Astrocyte (in vitro differentiated cells and primary cell): ENCODE results near the gene TBK1. TPM values are rescaled to one million over a fixed set of nuclear protein-coding genes. Genes with fewer than 3 reads are reported as not detected.

Source experiments
- DNase-seq: peaks from one replicate; pipeline ENCODE4 v3.0.0-alpha.2; 2010; ENCODE audit warnings: low read depth
- FAIRE-seq: peaks from 2 replicates; lab custom pipeline; 2011; peaks lifted over from hg19 to GRCh38; lab: Jason Lieb, UNC
- H2AFZ ChIP-seq: 2 replicates; pipeline ENCODE4 v1.6.0; 2012; ENCODE audit warnings: low read depth, low read length, inconsistent platforms
- H3K27ac ChIP-seq: 2 replicates; pipeline ENCODE4 v1.5.1; 2011; ENCODE audit warnings: low read depth, low read length, inconsistent platforms
- H3K27me3 ChIP-seq: 2 replicates; pipeline ENCODE4 v1.6.0; 2011; ENCODE audit warnings: low read length, inconsistent platforms; ENCODE audit not compliant: insufficient read depth
- H3K36me3 ChIP-seq: 2 replicates; pipeline ENCODE4 v1.5.1; 2011; ENCODE audit warnings: low read length, inconsistent platforms; ENCODE audit not compliant: insufficient read depth
- H3K4me1 ChIP-seq: 2 replicates; pipeline ENCODE4 v1.5.1; 2011; ENCODE audit warnings: low read length, inconsistent platforms; ENCODE audit not compliant: insufficient read depth
- H3K4me2 ChIP-seq: 2 replicates; pipeline ENCODE4 v1.6.0; 2012; ENCODE audit warnings: low read length, inconsistent platforms
- H3K4me3 ChIP-seq: 2 replicates; pipeline ENCODE4 v1.5.1; 2011; ENCODE audit warnings: low read depth, mild to moderate bottlenecking, low read length, inconsistent platforms; ENCODE audit not compliant: insufficient read depth
- H3K79me2 ChIP-seq: 2 replicates; pipeline ENCODE4 v1.6.0; 2012; ENCODE audit warnings: mild to moderate bottlenecking, low read length, inconsistent platforms; ENCODE audit not compliant: insufficient read depth
- H3K9ac ChIP-seq: 2 replicates; pipeline ENCODE4 v1.6.0; 2012; ENCODE audit warnings: mild to moderate bottlenecking, low read length, inconsistent platforms
- H3K9me3 ChIP-seq: 2 replicates; pipeline ENCODE4 v1.5.1; 2012; ENCODE audit warnings: low read depth, mild to moderate bottlenecking, low read length, inconsistent platforms; ENCODE audit not compliant: insufficient read depth
- H4K20me1 ChIP-seq: 2 replicates; pipeline ENCODE4 v1.6.0; 2012; ENCODE audit warnings: low read length, inconsistent platforms; ENCODE audit not compliant: insufficient read depth
- H3K27ac Mint-ChIP-seq: one replicate; pipeline ENCODE4 v1.8.0; 2021; ENCODE audit warnings: mild to moderate bottlenecking, mixed read lengths; ENCODE audit not compliant: unreplicated experiment
- H3K27me3 Mint-ChIP-seq: one replicate; pipeline ENCODE4 v1.8.0; 2021; ENCODE audit warnings: low read depth, mixed read lengths; ENCODE audit not compliant: unreplicated experiment
- H3K36me3 Mint-ChIP-seq: one replicate; pipeline ENCODE4 v1.8.0; 2021; ENCODE audit warnings: low read depth, mixed read lengths; ENCODE audit not compliant: unreplicated experiment
- H3K4me1 Mint-ChIP-seq: one replicate; pipeline ENCODE4 v1.8.0; 2021; ENCODE audit warnings: low read depth, mixed read lengths; ENCODE audit not compliant: unreplicated experiment
- H3K4me3 Mint-ChIP-seq: one replicate; pipeline ENCODE4 v1.8.0; 2021; ENCODE audit warnings: mild to moderate bottlenecking, moderate library complexity, mixed read lengths; ENCODE audit not compliant: unreplicated experiment
- H3K9me3 Mint-ChIP-seq: one replicate; pipeline ENCODE4 v1.8.0; 2021; ENCODE audit warnings: mild to moderate bottlenecking, mixed read lengths; ENCODE audit not compliant: unreplicated experiment
- CTCF ChIP-seq: IDR thresholded peaks from 2 replicates; pipeline ENCODE4 v1.5.1; 2011; ENCODE audit warnings: low read depth, mild to moderate bottlenecking, inconsistent platforms, low read length, moderate library complexity; ENCODE audit not compliant: insufficient read depth
- EZH2 ChIP-seq: IDR thresholded peaks from 2 replicates; pipeline ENCODE4 v1.6.1; 2012; ENCODE audit warnings: mild to moderate bottlenecking, low read length, inconsistent platforms; ENCODE audit not compliant: insufficient read depth
- total RNA-seq: library from RNA; stranded (reverse); gene quantifications from 2 replicates; pipeline ENCODE4 v1.2.1, GENCODE V29; 2021

TBK1 gene
- total RNA-seq, 1 donor from 2014 or later: 23.7 TPM

DNA sequence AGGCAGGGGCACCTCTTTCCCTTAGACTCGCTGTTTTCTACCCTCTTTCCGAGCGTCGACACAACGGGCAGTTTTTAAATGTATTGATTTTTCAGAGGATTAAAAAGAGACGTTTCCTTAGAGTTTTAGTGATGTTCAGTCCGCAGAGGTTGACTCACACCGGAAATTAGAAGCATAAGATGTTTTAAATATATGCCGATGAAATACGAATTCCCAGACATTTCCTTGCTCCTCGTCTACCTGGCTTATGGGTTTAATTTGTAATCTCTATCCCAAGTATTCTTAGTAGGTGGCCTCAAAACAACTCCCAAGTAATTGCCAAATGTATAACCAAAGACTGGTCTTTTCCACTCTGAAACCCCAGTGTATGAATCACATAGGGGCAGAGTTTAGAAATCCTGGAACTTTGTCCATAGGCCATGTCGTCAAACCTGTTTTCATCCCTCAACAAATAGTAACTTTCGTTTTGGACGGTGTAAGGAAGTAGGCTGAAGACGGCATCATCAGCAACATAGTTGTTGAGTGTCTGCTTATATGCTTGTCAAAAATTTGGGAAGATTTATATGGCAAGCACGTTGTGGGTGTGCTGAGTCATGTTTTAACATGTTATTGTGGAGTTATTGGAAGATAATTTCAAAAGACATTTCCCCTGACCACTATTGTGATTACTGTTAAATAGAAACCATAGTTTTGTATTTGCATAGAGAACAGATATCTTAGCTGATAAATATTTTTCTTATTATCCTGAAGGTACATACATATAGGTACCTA lies 824 bp downstream of the TBK1 start:
- H3K36me3 Mint-ChIP-seq: peaks cover 8% of the 10 kb centered on the region
- DNase-seq: peak; percentile 86
- Histone ChIP-seq H4K20me1 (peaks cover 19% of the 10 kb centered on the region), H3K79me2 (peaks cover 59% of the 10 kb centered on the region), H3K27ac (peak overlapping the region; percentile 99), H3K4me2 (peak overlapping the region; percentile 96), H3K9me3 (no peaks in the 10 kb centered on the region), H3K27me3 (no peaks in the 10 kb centered on the region), H3K4me3 (peak overlapping the region; percentile 77), H3K4me1 (peaks cover 11% of the 10 kb centered on the region), H3K36me3 (peaks cover 4% of the 10 kb centered on the region), H2AFZ (peak overlapping the region; percentile 72), H3K9ac (peak overlapping the region; percentile 96)
- H3K9me3 Mint-ChIP-seq: no peaks in the 10 kb centered on the region
- peak overlapping the region; percentile 97 for H3K27ac Mint-ChIP-seq
- TF ChIP-seq EZH2 (no peak), CTCF (no peak)
- FAIRE-seq: no peak
- peak overlapping the region; percentile 97 for H3K4me3 Mint-ChIP-seq
- no peaks in the 10 kb centered on the region for H3K27me3 Mint-ChIP-seq
- peaks cover 29% of the 10 kb centered on the region for H3K4me1 Mint-ChIP-seq

DNA sequence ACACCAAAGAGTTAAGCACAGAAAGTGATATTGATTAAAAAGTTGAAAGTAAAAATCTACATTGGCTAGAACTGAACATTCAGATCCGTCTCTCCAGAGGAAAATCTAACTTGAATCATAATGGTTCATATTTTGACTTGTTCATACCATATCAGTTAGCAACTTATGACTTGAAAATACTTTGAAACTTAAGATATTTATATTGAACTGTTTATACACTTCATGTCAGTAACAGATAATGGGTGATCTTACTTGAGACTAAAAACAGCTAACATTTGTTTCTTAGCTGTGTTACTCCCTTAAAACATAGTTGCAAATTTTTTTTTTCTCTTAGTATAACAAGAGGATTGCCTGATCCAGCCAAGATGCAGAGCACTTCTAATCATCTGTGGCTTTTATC lies 3.6 kb downstream of the TBK1 start:
- no peaks in the 10 kb centered on the region for H3K9me3 ChIP-seq
- H4K20me1 ChIP-seq: peaks cover 32% of the 10 kb centered on the region
- Mint-ChIP-seq H3K4me3 (no peak overlapping the region), H3K27ac (no peak overlapping the region), H3K36me3 (peaks cover 11% of the 10 kb centered on the region), H3K9me3 (no peaks in the 10 kb centered on the region), H3K4me1 (peaks cover 37% of the 10 kb centered on the region), H3K27me3 (no peaks in the 10 kb centered on the region)
- H3K4me2 ChIP-seq: no peak overlapping the region
- H3K79me2 ChIP-seq: peaks cover 84% of the 10 kb centered on the region
- no peaks in the 10 kb centered on the region for H3K27me3 ChIP-seq
- no peak for TF ChIP-seq EZH2
- TF ChIP-seq CTCF: no peak
- H2AFZ ChIP-seq: no peak overlapping the region
- DNase-seq (no peak), FAIRE-seq (no peak)
- H3K36me3 ChIP-seq: peaks cover 4% of the 10 kb centered on the region
- no peak overlapping the region for H3K9ac ChIP-seq
- no peak overlapping the region for H3K4me3 ChIP-seq
- H3K4me1 ChIP-seq: peaks cover 11% of the 10 kb centered on the region
- no peak overlapping the region for H3K27ac ChIP-seq

GRCh38 chr12:64456119-64456518 lies 4.2 kb downstream of the TBK1 start:
- H3K27ac ChIP-seq: no peak overlapping the region
- FAIRE-seq (no peak), DNase-seq (no peak)
- no peak overlapping the region for H3K4me3 ChIP-seq
- peaks cover 84% of the 10 kb centered on the region for H3K79me2 ChIP-seq
- H3K4me1 ChIP-seq: peaks cover 5% of the 10 kb centered on the region
- H3K4me1 Mint-ChIP-seq: peaks cover 31% of the 10 kb centered on the region
- H3K36me3 Mint-ChIP-seq: peaks cover 11% of the 10 kb centered on the region
- H3K27me3 ChIP-seq: no peaks in the 10 kb centered on the region
- H3K36me3 ChIP-seq: peaks cover 4% of the 10 kb centered on the region
- no peak overlapping the region for H2AFZ ChIP-seq
- H3K27ac Mint-ChIP-seq: peak overlapping the region; percentile 66
- no peaks in the 10 kb centered on the region for H3K9me3 Mint-ChIP-seq
- H3K9ac ChIP-seq: no peak overlapping the region
- TF ChIP-seq EZH2: no peak
- TF ChIP-seq CTCF: no peak
- peak overlapping the region; percentile 78 for H3K4me3 Mint-ChIP-seq
- no peaks in the 10 kb centered on the region for H3K27me3 Mint-ChIP-seq
- peaks cover 32% of the 10 kb centered on the region for H4K20me1 ChIP-seq
- no peak overlapping the region for H3K4me2 ChIP-seq
- no peaks in the 10 kb centered on the region for H3K9me3 ChIP-seq
